Activated naive CD4-positive, alpha-beta T cell treated with anti-CD3 and anti-CD28 coated beads for 36 hours (primary cell): Measurements from ENCODE around the gene KPNA2. TPM values are rescaled to one million over a fixed set of nuclear protein-coding genes. Genes with fewer than 3 reads are reported as not detected.
"Not testable (repeated sequence)": the region's sequence is repeated elsewhere in the genome, so short reads cannot be mapped to it uniquely, and the experiment has no call there.

ENCODE experiments used
- CTCF ChIA-PET: fragments of 350-600 bp; sonication (Branson Sonifier 250); formaldehyde crosslinking; loops from one replicate; lab custom pipeline; 2021; ENCODE audit warnings: antibody characterized with exemption; lab: Charles Lee
- DNase-seq: peaks from one replicate; pipeline ENCODE4 v3.0.0-alpha.2; 2020
- H3K27ac Mint-ChIP-seq: one replicate; pipeline ENCODE4 v1.8.0; 2021; ENCODE audit warnings: mild to moderate bottlenecking, mixed read lengths
- H3K27me3 Mint-ChIP-seq: one replicate; pipeline ENCODE4 v1.8.0; 2021; ENCODE audit warnings: low read depth, mixed read lengths
- H3K36me3 Mint-ChIP-seq: one replicate; pipeline ENCODE4 v1.8.0; 2021; ENCODE audit warnings: low read depth, mixed read lengths
- H3K4me1 Mint-ChIP-seq: one replicate; pipeline ENCODE4 v1.8.0; 2021; ENCODE audit warnings: low read depth, mixed read lengths
- H3K4me3 Mint-ChIP-seq: one replicate; pipeline ENCODE4 v1.8.0; 2021; ENCODE audit warnings: mild to moderate bottlenecking, moderate library complexity, mixed read lengths
- H3K9me3 Mint-ChIP-seq: one replicate; pipeline ENCODE4 v1.8.0; 2021; ENCODE audit warnings: mixed read lengths
- intact Hi-C: fragments of 100-400 bp; cut with micrococcal nuclease; formaldehyde crosslinking; loops from one replicate; pipeline ENCODE4 v1.15.1; 2023
- total RNA-seq, 2 experiments: library from RNA; stranded (reverse); gene quantifications; one replicate each; pipeline ENCODE4 v1.2.3, GENCODE V29; 2021

Gene KPNA2
- total RNA-seq, 2 experiments from 2014 or later, result 186 to 203 TPM

- DNase-seq, result no peak
- Mint-ChIP-seq H3K27me3 (peaks cover 17% of the 10 kb centered on the region), H3K36me3 (no peaks in the 10 kb centered on the region), H3K4me3 (no peak overlapping the region), H3K27ac (no peak overlapping the region), H3K9me3 (no peaks in the 10 kb centered on the region), H3K4me1 (peaks cover 22% of the 10 kb centered on the region)
- CTCF ChIA-PET, result interaction anchor here (0.6 kb wide), 1 partner anchor 12 kb away, joined by 4 read pairs; no protein-coding TSS in a partner anchor
- intact Hi-C loops, result loop anchor here (10.0 kb wide), 2 partner anchors 175 to 625 kb away; partner anchors contain the start of genes BPTF and PITPNC1
Measured at GRCh38 chr17:67999291-67999911, 36.1 kb upstream of the KPNA2 start.

GRCh38 chr17:68004201-68004600, 31.3 kb upstream of the KPNA2 start:
- no peaks in the 10 kb centered on the region for H3K4me1 Mint-ChIP-seq
- no peak overlapping the region for H3K4me3 Mint-ChIP-seq
- CTCF ChIA-PET, result no interaction called here
- intact Hi-C loops, result no loop called here
- no peaks in the 10 kb centered on the region for H3K36me3 Mint-ChIP-seq
- no peak for DNase-seq
- H3K27me3 Mint-ChIP-seq, result no peaks in the 10 kb centered on the region
- no peaks in the 10 kb centered on the region for H3K9me3 Mint-ChIP-seq
- H3K27ac Mint-ChIP-seq, result no peak overlapping the region

DNA sequence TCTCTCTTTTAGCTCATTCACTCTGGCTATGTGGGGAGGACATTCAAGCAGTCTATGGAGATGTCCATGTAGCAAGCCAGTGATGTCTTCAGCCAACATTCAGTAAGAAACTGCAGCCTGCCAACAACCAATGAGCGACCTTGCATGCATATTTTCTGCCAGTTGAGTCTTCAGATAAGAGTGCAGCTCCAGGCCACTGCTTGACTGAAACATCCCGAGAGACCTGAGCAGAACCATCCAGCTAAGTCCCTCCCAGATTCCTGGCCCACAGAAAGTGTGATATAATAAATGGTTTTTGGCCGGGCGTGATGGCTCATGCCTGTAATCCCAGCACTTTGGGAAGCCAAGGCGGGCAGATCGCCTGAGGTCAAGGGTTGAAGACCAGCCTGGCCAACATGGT, 28.7 kb upstream of the KPNA2 start:
- DNase-seq, result no peak
- Mint-ChIP-seq H3K27me3 (no peaks in the 10 kb centered on the region), H3K36me3 (no peaks in the 10 kb centered on the region), H3K4me3 (no peak overlapping the region), H3K27ac (no peak overlapping the region), H3K9me3 (no peaks in the 10 kb centered on the region), H3K4me1 (peaks cover 5% of the 10 kb centered on the region)
- CTCF ChIA-PET, result interaction anchor here (1.4 kb wide), 1 partner anchor 44 kb away, joined by 3 read pairs; no protein-coding TSS in a partner anchor
- intact Hi-C loops, result no loop called here

GRCh38 chr17:68011199-68011665, 24.3 kb upstream of the KPNA2 start:
- Mint-ChIP-seq H3K36me3 (no peaks in the 10 kb centered on the region), H3K4me1 (peaks cover 5% of the 10 kb centered on the region), H3K4me3 (peak overlapping the region; percentile 60), H3K9me3 (no peaks in the 10 kb centered on the region), H3K27me3 (no peaks in the 10 kb centered on the region), H3K27ac (no peak overlapping the region)
- intact Hi-C loops, result loop anchor here (1.0 kb wide), 2 partner anchors 48 to 211 kb away; no protein-coding TSS in a partner anchor
- DNase-seq, result peak; percentile 76
- CTCF ChIA-PET, result interaction anchor here (0.7 to 3.1 kb wide), 8 partner anchors 9 to 238 kb away, joined by 3 to 18 read pairs (median 4); partner anchors contain the start of gene C17orf58

DNA sequence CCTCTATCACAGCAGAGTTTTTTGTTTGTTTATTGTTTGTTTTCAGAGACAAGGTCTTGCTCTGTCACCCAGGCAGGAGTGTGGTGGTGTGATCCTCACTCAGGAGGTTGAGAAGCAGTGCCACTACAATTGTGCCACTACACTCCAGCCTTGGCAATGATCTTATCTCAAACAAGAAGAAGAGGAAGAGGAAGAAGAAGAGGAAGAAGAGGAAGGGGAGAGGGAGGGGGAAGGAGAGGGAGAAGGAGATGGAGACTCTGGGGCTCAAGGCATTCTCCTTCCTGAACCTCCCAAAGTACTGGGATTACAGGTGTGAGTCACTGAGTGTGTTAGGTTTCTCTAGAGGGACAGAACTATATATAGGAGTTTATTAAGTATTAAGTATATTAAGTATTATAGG, 22.1 kb upstream of the KPNA2 start:
- DNase-seq, result no peak
- H3K27ac Mint-ChIP-seq, result no peak overlapping the region
- H3K4me3 Mint-ChIP-seq, result no peak overlapping the region
- no peaks in the 10 kb centered on the region for H3K36me3 Mint-ChIP-seq
- H3K4me1 Mint-ChIP-seq, result peaks cover 5% of the 10 kb centered on the region
- no peaks in the 10 kb centered on the region for H3K9me3 Mint-ChIP-seq
- no peaks in the 10 kb centered on the region for H3K27me3 Mint-ChIP-seq
- intact Hi-C loops, result no loop called here
- CTCF ChIA-PET, result no interaction called here

- peaks cover 3% of the 10 kb centered on the region for H3K36me3 Mint-ChIP-seq
- no peak for DNase-seq
- no peak overlapping the region for H3K27ac Mint-ChIP-seq
- H3K9me3 Mint-ChIP-seq, result no peaks in the 10 kb centered on the region
- peaks cover 11% of the 10 kb centered on the region for H3K4me1 Mint-ChIP-seq
- no peak overlapping the region for H3K4me3 Mint-ChIP-seq
- CTCF ChIA-PET, result interaction anchor here (1.0 to 1.6 kb wide), 2 partner anchors 12 to 43 kb away, joined by 4 read pairs; no protein-coding TSS in a partner anchor
- peaks cover 2% of the 10 kb centered on the region for H3K27me3 Mint-ChIP-seq
- intact Hi-C loops, result no loop called here
Measured at GRCh38 chr17:68015081-68015723, 20.3 kb upstream of the KPNA2 start.

- H3K4me1 Mint-ChIP-seq, result peaks cover 11% of the 10 kb centered on the region
- peaks cover 3% of the 10 kb centered on the region for H3K36me3 Mint-ChIP-seq
- H3K4me3 Mint-ChIP-seq, result no peak overlapping the region
- H3K27ac Mint-ChIP-seq, result no peak overlapping the region
- no peak for DNase-seq
- CTCF ChIA-PET, result no interaction called here
- H3K27me3 Mint-ChIP-seq, result peaks cover 2% of the 10 kb centered on the region
- H3K9me3 Mint-ChIP-seq, result no peaks in the 10 kb centered on the region
- intact Hi-C loops, result no loop called here
Measured at GRCh38 chr17:68016838-68017237, 18.7 kb upstream of the KPNA2 start.

GRCh38 chr17:68018493-68018892, 17.0 kb upstream of the KPNA2 start:
- CTCF ChIA-PET, H3K9me3 Mint-ChIP-seq: not testable (repeated sequence)

DNA sequence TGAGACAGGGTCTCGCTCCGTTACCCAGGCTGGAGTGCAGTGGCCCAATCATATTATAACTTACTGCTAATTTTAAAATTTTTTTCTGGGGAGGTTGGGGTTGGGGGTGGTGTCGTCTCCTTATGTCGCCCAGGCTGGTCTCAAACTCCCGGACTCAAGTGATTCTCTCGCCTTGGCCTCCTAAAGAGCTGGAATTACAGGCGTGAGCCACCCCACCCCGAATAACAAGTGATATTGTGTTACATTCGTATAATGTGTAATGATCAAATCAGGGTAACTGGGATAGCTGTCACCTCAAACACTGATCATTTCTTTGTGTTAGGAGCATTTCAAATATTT, 16.2 kb upstream of the KPNA2 start:
- peaks cover 3% of the 10 kb centered on the region for H3K36me3 Mint-ChIP-seq
- H3K9me3 Mint-ChIP-seq, result no peaks in the 10 kb centered on the region
- peaks cover 2% of the 10 kb centered on the region for H3K27me3 Mint-ChIP-seq
- H3K4me1 Mint-ChIP-seq, result peaks cover 11% of the 10 kb centered on the region
- no peak for DNase-seq
- peak overlapping the region; percentile 94 for H3K27ac Mint-ChIP-seq
- CTCF ChIA-PET, result interaction anchor here (0.6 to 1.7 kb wide), 8 partner anchors 9 to 443 kb away, joined by 3 to 18 read pairs (median 4); partner anchors contain the start of genes C17orf58 and KPNA2
- peak overlapping the region; percentile 77 for H3K4me3 Mint-ChIP-seq
- intact Hi-C loops, result no loop called here

More at GRCh38 chr17:68018493-68018892, 17.0 kb upstream of the KPNA2 start:
- H3K27me3 Mint-ChIP-seq, H3K4me3 Mint-ChIP-seq, DNase-seq, H3K36me3 Mint-ChIP-seq, H3K27ac Mint-ChIP-seq, intact Hi-C loops: not testable (repeated sequence)
- peaks cover 11% of the 10 kb centered on the region for H3K4me1 Mint-ChIP-seq

DNA sequence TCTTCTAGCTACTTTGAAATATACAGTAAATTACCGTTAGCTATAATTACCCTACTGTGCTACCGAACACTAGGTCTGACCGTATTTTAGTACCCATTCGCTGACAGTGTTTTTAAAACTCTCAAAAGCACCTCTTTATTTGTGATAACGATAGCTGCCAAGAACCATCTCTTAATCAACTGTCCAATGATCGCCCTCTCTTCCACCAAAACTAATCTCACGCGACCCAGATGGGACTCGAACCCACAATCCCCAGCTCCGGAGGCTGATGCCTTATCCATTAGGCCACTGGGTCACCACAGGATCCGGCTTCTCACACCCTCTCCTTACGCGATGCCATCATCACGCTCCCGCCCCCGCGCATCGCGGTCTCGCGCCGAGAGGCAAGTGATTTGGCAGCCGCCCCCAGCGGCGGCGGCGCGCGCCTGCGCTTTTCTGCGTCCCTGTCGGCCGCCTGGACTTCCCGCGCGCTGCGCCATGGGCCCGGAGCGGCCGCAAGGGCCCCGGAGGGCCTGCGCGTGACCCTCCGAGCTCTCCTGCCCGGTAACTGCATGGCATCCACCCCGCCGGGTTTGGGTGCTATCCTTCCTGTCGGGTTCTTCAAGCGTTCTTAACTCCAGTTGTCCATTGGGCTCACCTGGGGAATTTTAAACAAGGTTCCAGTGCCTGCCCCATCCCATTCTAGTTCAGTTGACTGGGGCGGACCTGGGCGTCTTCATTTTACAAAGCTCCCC, 15.7 kb upstream of the KPNA2 start:
- intact Hi-C loops, result loop anchor here (1.0 to 5.0 kb wide), 4 partner anchors 15 to 643 kb away; partner anchors contain the start of genes BPTF, KPNA2 and PITPNC1

DNA sequence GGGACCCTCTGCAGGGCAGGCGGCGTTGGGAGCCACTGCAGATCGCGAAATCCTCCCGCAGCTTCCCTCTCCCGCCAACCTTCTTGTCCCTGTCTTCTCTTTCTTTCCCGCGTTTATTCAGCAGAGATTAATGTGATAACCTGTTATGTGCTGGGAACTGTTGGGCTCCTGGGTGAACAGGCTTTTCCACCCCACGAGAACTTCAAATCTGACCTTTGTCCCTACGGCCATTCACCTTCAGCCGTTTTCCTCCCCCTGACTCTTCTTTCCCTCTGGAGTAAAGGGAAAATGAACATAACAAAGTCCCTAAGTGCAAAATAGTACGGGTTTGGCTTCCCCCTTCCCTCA, 15.2 kb upstream of the KPNA2 start:
- H3K27me3 Mint-ChIP-seq, result peaks cover 2% of the 10 kb centered on the region
- H3K4me1 Mint-ChIP-seq, result peaks cover 11% of the 10 kb centered on the region
- H3K36me3 Mint-ChIP-seq, result peaks cover 3% of the 10 kb centered on the region
- no peaks in the 10 kb centered on the region for H3K9me3 Mint-ChIP-seq
- CTCF ChIA-PET, result interaction anchor here (1.0 to 1.7 kb wide), 3 partner anchors 10 to 57 kb away, joined by 3 to 18 read pairs (median 4); partner anchors contain the start of gene KPNA2
- intact Hi-C loops, result loop anchor here (1.0 to 5.0 kb wide), 4 partner anchors 15 to 643 kb away; partner anchors contain the start of genes BPTF, KPNA2 and PITPNC1
- DNase-seq, result no peak
- peak overlapping the region; percentile 94 for H3K27ac Mint-ChIP-seq
- peak overlapping the region; percentile 77 for H3K4me3 Mint-ChIP-seq

More for the DNA sequence above, 15.7 kb upstream of the KPNA2 start:
- H3K9me3 Mint-ChIP-seq, result no peaks in the 10 kb centered on the region
- H3K27me3 Mint-ChIP-seq, result peaks cover 2% of the 10 kb centered on the region
- peak overlapping the region; percentile 77 for H3K4me3 Mint-ChIP-seq
- CTCF ChIA-PET, result interaction anchor here (0.6 to 1.7 kb wide), 9 partner anchors 9 to 443 kb away, joined by 3 to 18 read pairs (median 3); partner anchors contain the start of genes C17orf58 and KPNA2
- peak overlapping the region; percentile 94 for H3K27ac Mint-ChIP-seq
- H3K4me1 Mint-ChIP-seq, result peaks cover 11% of the 10 kb centered on the region
- peaks cover 3% of the 10 kb centered on the region for H3K36me3 Mint-ChIP-seq
- DNase-seq, result peak; percentile 99
